ENCODE data around the gene EPC1.
A peak's percentile ranks its signal among the peaks of the same experiment; 100 is the strongest.
"Not testable (repeated sequence)": the region's sequence is repeated elsewhere in the genome, so short reads cannot be mapped to it uniquely, and the experiment has no call there.

Gene EPC1

DNA sequence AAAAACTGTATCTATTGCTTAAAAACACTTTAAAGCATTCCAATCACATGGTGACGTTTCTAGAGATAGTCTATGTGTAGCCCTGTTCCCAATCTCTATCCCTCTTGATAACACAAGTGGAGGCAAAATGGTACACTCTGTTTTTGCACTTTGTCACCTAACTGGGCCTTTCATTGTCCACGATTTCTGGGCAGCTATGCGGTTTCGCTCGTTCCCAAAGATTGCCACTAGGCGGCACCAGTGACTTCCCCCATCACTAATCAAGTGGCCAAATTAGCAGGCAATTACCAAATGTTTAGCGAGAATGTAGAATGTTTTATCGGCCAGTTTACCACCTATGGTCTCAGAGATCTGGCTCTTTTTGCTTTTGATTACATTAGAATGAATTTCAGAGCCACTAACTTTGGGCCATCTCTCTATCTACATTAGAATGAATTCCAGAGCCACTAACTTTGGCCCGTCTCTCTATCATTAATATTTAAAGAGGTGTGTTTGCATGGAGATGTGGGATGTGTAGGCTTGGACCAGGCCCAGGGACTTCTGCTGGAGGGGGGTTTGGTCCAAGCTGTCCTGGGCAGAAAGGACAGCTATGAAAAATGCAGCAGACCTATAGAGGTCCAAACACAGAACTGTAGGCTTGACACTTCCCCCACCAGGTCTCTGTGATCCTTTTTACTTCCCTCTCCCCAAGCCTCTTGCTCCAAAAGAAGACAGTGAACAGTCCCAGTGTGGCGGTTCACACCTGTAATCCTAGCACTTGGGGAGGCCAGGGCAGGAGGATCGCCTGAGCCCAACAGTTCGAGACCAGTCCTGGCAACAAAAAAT lies 90.1 kb downstream of the EPC1 start:
- Mint-ChIP-seq H3K4me1 (ENCODE audit: low read depth) (peaks cover 15% of the 10 kb centered on the region), H3K9me3 (no peaks in the 10 kb centered on the region), H3K36me3 (ENCODE audit: low read depth) (no peaks in the 10 kb centered on the region), H3K27ac (no peak overlapping the region), H3K27me3 (no peaks in the 10 kb centered on the region), H3K4me3 (no peak overlapping the region)
- peak; percentile 80 for DNase-seq

DNA sequence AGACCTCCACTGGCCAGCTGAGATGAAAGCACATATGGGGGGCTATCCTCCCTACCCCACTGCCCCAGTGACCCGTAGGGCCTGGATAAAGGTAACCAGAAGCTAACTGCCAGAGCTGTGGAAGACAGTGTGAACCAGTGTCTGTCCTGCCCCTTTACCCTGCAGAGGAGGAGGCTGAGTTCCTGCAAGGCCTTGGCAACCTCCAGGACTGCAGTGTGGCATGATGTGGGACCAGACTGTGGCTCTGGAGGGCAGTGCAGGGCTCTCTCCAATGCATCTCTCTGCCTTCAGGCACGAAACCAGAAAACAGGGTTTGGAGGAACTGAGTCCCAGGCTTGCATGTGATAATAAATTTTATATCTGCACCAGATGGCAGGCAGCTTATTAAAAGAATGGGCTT lies 93.1 kb downstream of the EPC1 start:
- H3K4me3 Mint-ChIP-seq, result no peak overlapping the region
- no peak for DNase-seq
- H3K4me1 Mint-ChIP-seq (ENCODE audit: low read depth), result peaks cover 40% of the 10 kb centered on the region
- H3K27me3 Mint-ChIP-seq, result no peaks in the 10 kb centered on the region
- H3K27ac Mint-ChIP-seq, result no peak overlapping the region
- no peaks in the 10 kb centered on the region for H3K9me3 Mint-ChIP-seq
- H3K36me3 Mint-ChIP-seq (ENCODE audit: low read depth), result no peaks in the 10 kb centered on the region

DNA sequence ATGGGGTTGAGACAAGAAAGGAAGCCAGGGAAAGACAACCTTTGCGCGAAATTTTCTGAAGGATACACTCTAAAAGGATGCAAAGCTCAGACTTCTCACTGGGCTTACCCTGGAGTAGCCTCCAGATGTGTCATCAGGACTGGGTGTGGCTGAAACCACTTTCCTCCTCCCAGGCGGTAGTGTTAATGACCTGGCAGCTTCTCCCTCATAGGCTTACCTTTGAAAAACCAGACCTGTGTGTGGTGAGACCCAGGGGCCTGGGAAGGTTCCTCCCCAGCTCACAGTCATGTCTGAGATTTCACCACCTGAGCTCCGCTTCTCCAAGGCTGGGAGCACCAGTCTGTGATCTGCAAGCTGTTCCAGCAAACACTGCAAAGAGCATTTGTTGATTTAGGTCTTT lies 93.7 kb downstream of the EPC1 start:
- DNase-seq, result no peak
- no peak overlapping the region for H3K4me3 Mint-ChIP-seq

DNA sequence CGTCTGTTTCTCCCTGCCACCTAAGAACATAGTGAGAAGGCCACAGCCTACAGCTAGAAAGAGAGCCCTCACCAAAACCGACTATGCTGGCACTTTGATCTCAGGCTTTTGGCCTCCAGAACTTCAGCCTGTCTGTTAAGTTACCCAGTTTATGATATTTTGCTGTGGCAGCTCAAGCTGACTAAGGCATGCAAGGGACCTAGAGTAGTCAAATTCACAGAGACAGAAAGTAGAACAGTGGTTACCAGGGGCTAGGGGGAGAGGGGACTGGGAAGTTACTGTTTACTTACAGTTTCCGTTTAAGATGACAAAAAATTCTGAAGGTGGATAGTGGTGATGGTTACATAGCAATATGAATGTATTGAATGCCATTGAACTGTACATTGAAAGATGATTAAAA lies 96.5 kb downstream of the EPC1 start:
- H3K9me3 Mint-ChIP-seq; DNase-seq; H3K27me3 Mint-ChIP-seq; H3K36me3 Mint-ChIP-seq (ENCODE audit: low read depth); H3K4me3 Mint-ChIP-seq: not testable (repeated sequence)
- peak overlapping the region; percentile 89 for H3K27ac Mint-ChIP-seq
- peaks cover 44% of the 10 kb centered on the region for H3K4me1 Mint-ChIP-seq (ENCODE audit: low read depth)

More for the DNA sequence above, 93.7 kb downstream of the EPC1 start:
- H3K27ac Mint-ChIP-seq, result no peak overlapping the region
- no peaks in the 10 kb centered on the region for H3K9me3 Mint-ChIP-seq
- H3K4me1 Mint-ChIP-seq (ENCODE audit: low read depth), result peaks cover 44% of the 10 kb centered on the region
- no peaks in the 10 kb centered on the region for H3K36me3 Mint-ChIP-seq (ENCODE audit: low read depth)
- no peaks in the 10 kb centered on the region for H3K27me3 Mint-ChIP-seq

DNA sequence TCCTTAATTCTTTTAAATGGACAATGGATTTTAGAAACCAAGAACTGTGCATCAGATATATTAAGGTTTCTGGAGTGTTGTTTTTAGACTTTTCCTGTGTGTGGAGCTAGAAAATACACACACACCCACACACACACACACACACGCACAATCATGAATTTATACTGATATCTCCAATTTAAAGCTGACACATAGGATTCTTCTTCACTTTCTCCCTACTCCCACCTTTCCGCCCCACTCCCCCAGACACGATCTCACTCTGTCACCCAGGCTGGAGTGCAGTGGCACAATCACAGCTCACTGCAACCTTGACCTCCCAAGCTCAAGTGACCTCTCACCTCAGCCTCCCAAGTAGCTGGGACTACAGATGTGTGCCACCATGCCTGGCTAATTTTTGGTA lies 100.3 kb downstream of the EPC1 start:
- Mint-ChIP-seq H3K27ac (no peak overlapping the region), H3K9me3 (peaks cover 2% of the 10 kb centered on the region), H3K27me3 (no peaks in the 10 kb centered on the region), H3K4me1 (ENCODE audit: low read depth) (peaks cover 55% of the 10 kb centered on the region), H3K4me3 (no peak overlapping the region), H3K36me3 (ENCODE audit: low read depth) (no peaks in the 10 kb centered on the region)
- no peak for DNase-seq

DNA sequence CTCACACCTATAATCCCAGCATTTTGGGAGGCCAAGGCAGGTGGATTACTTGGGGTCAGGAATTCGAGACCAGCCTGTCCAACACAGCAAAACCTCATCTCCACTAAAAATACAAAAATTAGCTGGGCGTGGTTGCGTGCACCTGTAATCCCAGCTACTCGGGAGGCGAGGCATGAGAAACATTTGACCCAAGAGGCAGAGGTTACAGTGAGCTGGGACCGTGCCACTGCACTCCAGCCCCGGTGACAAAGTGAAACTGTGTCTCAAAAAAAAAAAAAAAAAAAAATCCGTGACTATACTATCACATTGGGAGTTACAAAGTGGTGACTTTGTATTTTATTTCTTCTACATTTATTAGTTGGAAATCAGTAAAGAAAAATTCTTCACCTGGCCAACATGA lies 101.2 kb downstream of the EPC1 start:
- DNase-seq, result no peak
- Mint-ChIP-seq H3K27ac (no peak overlapping the region), H3K4me1 (ENCODE audit: low read depth) (peaks cover 46% of the 10 kb centered on the region), H3K9me3 (peaks cover 2% of the 10 kb centered on the region), H3K27me3 (no peaks in the 10 kb centered on the region), H3K4me3 (no peak overlapping the region), H3K36me3 (ENCODE audit: low read depth) (no peaks in the 10 kb centered on the region)

DNA sequence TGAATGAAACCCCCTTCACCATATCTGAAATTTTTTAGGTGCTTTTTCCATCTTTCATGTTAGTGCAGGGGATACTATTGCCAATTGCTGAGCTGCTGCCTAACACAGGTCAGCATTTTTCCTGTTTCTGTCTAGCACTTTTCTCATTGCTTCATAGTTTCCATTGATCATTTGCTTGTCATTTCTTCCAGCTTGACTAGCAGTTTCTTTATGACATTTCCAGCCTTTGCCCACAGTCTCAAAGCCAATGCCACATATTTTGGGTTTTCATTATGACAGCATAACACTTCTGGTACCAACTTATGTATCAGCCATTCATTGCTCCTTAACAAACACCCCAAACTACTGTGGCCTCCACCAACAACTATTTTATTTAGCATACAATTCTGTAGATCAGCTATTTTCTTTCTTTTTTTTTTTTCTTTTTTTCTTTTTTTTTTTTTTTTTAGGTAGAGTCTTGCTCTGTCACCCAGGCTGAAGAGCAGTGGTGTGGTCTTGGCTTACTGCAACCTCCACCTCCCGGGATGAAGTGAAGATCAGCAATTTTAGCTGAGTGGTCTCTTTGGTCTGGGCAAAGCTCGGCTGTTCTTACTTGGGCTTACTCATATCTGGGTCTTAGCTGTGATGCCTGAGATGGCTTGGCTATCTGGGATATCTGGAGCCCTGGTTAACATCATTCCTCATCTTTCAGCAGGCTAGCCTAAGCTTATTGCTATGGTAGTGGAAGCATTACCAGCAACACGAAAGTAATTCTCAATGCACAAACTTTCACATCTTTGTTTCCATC lies 102.3 kb downstream of the EPC1 start:
- peaks cover 37% of the 10 kb centered on the region for H3K4me1 Mint-ChIP-seq (ENCODE audit: low read depth)
- peaks cover 2% of the 10 kb centered on the region for H3K9me3 Mint-ChIP-seq
- H3K27me3 Mint-ChIP-seq, result no peaks in the 10 kb centered on the region
- no peak for DNase-seq
- no peaks in the 10 kb centered on the region for H3K36me3 Mint-ChIP-seq (ENCODE audit: low read depth)
- peak overlapping the region; percentile 95 for H3K27ac Mint-ChIP-seq
- H3K4me3 Mint-ChIP-seq, result peak overlapping the region; percentile 39

DNA sequence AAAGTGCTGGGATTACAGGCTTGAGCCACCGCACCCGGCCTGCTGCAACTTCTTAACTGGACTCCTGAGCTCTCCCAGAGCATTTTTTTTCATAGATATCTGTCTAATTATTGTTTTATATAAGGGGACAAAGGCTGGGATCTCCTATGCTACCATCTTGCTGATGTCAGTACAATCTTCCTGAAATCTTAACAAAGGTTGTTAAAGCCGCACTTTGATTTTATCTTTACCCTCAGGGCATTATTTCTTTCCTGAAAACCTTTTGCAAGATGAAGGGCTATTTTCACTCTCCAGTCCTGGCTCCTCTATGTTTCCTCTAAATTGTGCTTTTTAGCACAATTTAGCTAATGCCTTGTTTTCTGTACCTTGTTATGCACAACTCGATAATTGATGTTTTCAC lies 102.9 kb downstream of the EPC1 start:
- H3K4me3 Mint-ChIP-seq, result peak overlapping the region; percentile 39
- peaks cover 33% of the 10 kb centered on the region for H3K4me1 Mint-ChIP-seq (ENCODE audit: low read depth)
- no peak for DNase-seq
- H3K36me3 Mint-ChIP-seq (ENCODE audit: low read depth), result no peaks in the 10 kb centered on the region
- H3K27ac Mint-ChIP-seq, result peak overlapping the region; percentile 95
- no peaks in the 10 kb centered on the region for H3K27me3 Mint-ChIP-seq
- H3K9me3 Mint-ChIP-seq, result peaks cover 2% of the 10 kb centered on the region

DNA sequence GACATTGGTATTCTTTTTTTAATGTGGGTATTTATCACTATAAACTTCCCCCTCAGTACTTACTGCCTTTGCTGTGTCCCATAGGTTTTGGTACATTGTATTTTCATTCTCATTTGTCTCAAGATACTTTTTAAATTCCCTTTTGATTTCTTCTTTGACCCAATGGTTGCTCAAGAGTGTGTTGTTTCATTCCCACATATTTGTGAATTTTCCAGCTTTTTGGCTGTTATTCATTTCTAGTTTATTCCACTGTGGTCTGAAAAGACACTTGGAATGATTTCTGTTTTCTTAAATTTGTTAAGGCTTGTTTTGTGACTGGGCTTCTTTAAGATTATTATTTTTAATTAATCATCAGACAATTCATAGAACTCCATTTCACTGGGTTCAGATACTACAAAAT lies 105.0 kb downstream of the EPC1 start:
- no peak for DNase-seq
- H3K36me3 Mint-ChIP-seq (ENCODE audit: low read depth), result no peaks in the 10 kb centered on the region
- no peak overlapping the region for H3K4me3 Mint-ChIP-seq
- peaks cover 2% of the 10 kb centered on the region for H3K9me3 Mint-ChIP-seq
- no peaks in the 10 kb centered on the region for H3K27me3 Mint-ChIP-seq
- peaks cover 29% of the 10 kb centered on the region for H3K4me1 Mint-ChIP-seq (ENCODE audit: low read depth)
- H3K27ac Mint-ChIP-seq, result no peak overlapping the region

DNA sequence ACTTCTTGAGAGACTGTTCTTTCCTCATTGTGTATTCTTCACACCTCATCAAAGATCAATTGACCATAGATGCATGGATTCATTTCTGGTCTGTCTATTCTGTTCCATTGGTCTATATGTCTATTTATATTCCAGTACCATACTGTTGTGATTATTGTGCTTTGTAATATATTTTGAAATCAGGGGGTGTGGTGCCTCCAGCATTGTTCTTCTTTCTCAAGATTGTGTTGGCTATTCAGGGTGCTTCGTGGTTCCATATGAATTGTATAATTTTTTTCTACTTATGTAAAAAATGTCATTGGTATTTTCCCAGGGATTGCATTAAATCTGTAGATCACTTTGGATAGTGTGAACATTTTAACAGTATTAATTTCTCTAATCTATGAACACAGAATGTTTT lies 106.5 kb downstream of the EPC1 start:
- no peaks in the 10 kb centered on the region for H3K27me3 Mint-ChIP-seq
- H3K4me1 Mint-ChIP-seq (ENCODE audit: low read depth), result peaks cover 22% of the 10 kb centered on the region
- no peak for DNase-seq

DNA sequence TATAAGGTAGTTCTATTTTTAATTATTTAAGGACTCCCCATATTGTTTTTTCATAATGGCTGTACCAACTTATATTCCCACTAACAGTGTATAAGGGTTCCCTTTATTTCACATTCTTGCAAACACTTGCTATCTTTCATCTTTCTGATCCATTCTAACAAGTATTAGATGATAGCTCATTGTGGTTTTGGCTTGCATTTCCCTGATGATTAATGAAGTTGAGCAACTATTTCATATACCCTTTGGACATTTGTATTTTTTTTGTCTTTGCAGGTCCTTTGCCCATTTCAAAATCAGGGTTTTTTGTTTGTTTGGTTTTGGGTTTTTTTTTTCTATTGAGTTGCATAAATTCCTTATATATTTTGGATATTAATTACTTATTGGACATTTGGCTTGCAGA lies 107.2 kb downstream of the EPC1 start:
- Mint-ChIP-seq H3K4me1 (ENCODE audit: low read depth) (peaks cover 17% of the 10 kb centered on the region), H3K27ac (no peak overlapping the region)

More for the DNA sequence above, 106.5 kb downstream of the EPC1 start:
- Mint-ChIP-seq H3K27ac (no peak overlapping the region), H3K4me3 (no peak overlapping the region), H3K9me3 (peaks cover 2% of the 10 kb centered on the region), H3K36me3 (ENCODE audit: low read depth) (no peaks in the 10 kb centered on the region)

DNA sequence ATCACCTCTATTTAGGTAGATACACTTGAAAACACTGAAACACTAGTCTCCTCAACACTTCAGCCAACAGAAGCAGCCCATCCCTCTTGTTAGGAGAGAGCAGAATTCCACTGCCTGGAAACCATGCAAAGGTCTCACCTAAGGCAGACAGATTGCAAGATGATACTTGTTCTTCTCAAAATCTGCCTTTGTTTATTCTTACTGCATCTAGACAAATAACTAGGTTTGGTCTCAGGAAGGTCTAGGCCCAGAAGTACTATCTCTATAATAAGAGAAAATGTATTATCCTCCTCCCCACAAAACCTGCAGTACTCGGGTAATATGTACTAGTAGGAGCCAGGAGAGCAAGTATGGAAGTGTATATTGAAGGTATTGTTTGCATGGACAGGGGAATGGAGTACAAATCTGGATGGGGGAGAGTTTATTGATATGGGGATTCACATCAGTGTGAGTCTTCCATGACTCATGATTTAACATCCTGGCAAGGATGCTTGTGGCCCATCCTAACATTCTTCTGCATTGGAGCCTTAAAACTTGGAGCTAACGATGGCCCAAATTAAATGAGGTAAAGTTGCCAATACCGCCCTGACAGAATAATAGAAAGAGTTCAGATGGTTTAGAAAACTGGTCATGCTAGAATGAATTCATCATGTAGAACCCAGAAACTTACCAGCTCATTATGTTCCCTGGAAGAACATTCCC lies 109.2 kb downstream of the EPC1 start:
- Mint-ChIP-seq H3K4me1 (ENCODE audit: low read depth) (peaks cover 2% of the 10 kb centered on the region), H3K27me3 (no peaks in the 10 kb centered on the region), H3K36me3 (ENCODE audit: low read depth) (no peaks in the 10 kb centered on the region), H3K9me3 (peaks cover 4% of the 10 kb centered on the region), H3K4me3 (no peak overlapping the region), H3K27ac (no peak overlapping the region)
- DNase-seq, result no peak

More for the DNA sequence above, 107.2 kb downstream of the EPC1 start:
- DNase-seq, result no peak
- no peaks in the 10 kb centered on the region for H3K27me3 Mint-ChIP-seq
- H3K36me3 Mint-ChIP-seq (ENCODE audit: low read depth), result no peaks in the 10 kb centered on the region
- H3K4me3 Mint-ChIP-seq, result no peak overlapping the region
- H3K9me3 Mint-ChIP-seq, result no peaks in the 10 kb centered on the region

DNA sequence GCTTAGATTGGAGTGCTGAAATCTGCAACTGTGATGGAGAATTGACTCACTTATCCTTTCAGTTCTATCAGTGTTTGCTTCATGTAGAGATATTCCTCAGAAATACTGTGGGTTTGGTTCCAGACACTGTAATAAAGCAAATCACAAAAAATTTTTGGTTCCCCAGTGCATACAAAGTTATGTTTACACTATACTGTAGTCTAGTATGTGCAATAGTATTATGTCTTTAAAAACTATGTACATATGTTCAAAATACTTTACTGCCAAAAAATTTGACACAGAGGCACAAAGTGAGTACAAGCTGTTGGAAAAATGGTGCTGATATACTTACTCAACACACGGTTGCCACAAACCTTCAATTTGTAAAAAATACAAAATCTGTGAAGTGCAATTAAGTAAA lies 112.5 kb downstream of the EPC1 start:
- H3K4me1 Mint-ChIP-seq (ENCODE audit: low read depth), result peaks cover 2% of the 10 kb centered on the region
- DNase-seq, result no peak
- no peaks in the 10 kb centered on the region for H3K27me3 Mint-ChIP-seq
- H3K27ac Mint-ChIP-seq, result no peak overlapping the region
- no peaks in the 10 kb centered on the region for H3K36me3 Mint-ChIP-seq (ENCODE audit: low read depth)
- no peak overlapping the region for H3K4me3 Mint-ChIP-seq
- H3K9me3 Mint-ChIP-seq, result peaks cover 4% of the 10 kb centered on the region

DNA sequence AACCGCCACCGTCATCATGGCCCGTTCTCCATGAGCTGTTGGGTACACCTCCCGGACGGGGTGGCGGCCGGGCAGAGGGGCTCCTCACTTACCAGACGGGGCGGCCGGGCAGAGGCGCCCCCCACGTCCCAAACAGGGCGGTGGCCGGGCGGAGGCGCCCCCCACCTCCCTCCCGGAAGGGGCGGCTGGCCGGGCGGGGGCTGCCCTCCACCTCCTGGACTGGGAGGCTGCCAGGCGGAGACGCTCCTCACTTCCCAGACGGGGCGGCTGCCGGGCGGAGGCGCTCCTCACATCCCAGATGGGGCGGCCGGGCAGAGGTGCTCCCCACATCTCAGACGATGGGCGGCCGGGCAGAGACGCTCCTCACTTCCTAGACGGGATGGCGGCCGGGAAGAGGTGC lies 113.6 kb downstream of the EPC1 start:
- H3K36me3 Mint-ChIP-seq (ENCODE audit: low read depth); DNase-seq; H3K4me3 Mint-ChIP-seq; H3K27me3 Mint-ChIP-seq; H3K4me1 Mint-ChIP-seq (ENCODE audit: low read depth); H3K9me3 Mint-ChIP-seq; H3K27ac Mint-ChIP-seq: not testable (repeated sequence)

DNA sequence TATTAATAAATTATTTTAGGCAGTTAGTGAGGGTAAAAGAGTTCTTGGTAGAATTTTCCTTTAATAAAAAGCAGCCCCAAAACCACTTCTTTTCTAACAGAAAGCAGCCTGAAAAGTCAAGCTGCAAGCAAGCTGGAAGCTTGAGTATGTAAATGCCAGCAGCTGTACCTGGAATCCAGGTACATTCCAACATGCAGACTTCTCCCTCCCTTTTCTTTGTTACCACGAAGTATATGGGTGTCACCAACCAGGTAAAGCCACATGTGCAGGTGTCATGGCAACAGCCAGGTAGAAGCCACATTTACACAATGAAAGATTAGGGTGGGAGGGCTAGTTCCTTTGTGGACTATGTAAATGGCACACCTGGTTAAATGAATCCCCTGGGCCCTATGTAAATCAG lies 114.6 kb downstream of the EPC1 start:
- Mint-ChIP-seq H3K27me3 (no peaks in the 10 kb centered on the region), H3K36me3 (ENCODE audit: low read depth) (no peaks in the 10 kb centered on the region), H3K4me1 (ENCODE audit: low read depth) (peaks cover 2% of the 10 kb centered on the region), H3K9me3 (peaks cover 4% of the 10 kb centered on the region), H3K4me3 (no peak overlapping the region), H3K27ac (no peak overlapping the region)
- DNase-seq, result no peak
